Raji (cell line): ENCODE results near the gene LCORL.

ENCODE experiments used
- POLR2A ChIP-seq: IDR thresholded peaks from 2 replicates; pipeline ENCODE4 v1.6.1; 2011; ENCODE audit warnings: low read depth, low read length, control low read depth; ENCODE audit not compliant: insufficient read depth

The LCORL gene

GRCh38 chr4:18033111-18034085 lies 11.8 kb upstream of the LCORL start:
- no peak for TF ChIP-seq POLR2A

- TF ChIP-seq POLR2A, result no peak
Observed at GRCh38 chr4:18025288-18025687, 3.7 kb upstream of the LCORL start.

- TF ChIP-seq POLR2A, result no peak
Observed at GRCh38 chr4:18022572-18023050, 1.1 kb upstream of the LCORL start.

GRCh38 chr4:18021470-18021719 lies 160 bp downstream of the LCORL start:
- TF ChIP-seq POLR2A, result no peak

GRCh38 chr4:18020671-18021469 lies 685 bp downstream of the LCORL start:
- 0 out of 2 replicates have a peak, but pooled peaks have one; percentile 7 for TF ChIP-seq POLR2A

- no peak for TF ChIP-seq POLR2A
Observed at GRCh38 chr4:18020145-18020670, 1.3 kb downstream of the LCORL start.

GRCh38 chr4:18014269-18014668 lies 7.3 kb downstream of the LCORL start:
- no peak for TF ChIP-seq POLR2A

- no peak for TF ChIP-seq POLR2A
Observed at GRCh38 chr4:18012807-18013462, 8.6 kb downstream of the LCORL start.

GRCh38 chr4:18012134-18012806 lies 9.3 kb downstream of the LCORL start:
- no peak for TF ChIP-seq POLR2A

GRCh38 chr4:18007625-18008024 lies 13.9 kb downstream of the LCORL start:
- no peak for TF ChIP-seq POLR2A

GRCh38 chr4:17997129-17997528 lies 24.4 kb downstream of the LCORL start:
- no peak for TF ChIP-seq POLR2A

- TF ChIP-seq POLR2A, result no peak
Observed at GRCh38 chr4:17995165-17995564, 26.4 kb downstream of the LCORL start.

GRCh38 chr4:17985832-17986231 lies 35.7 kb downstream of the LCORL start:
- no peak for TF ChIP-seq POLR2A

GRCh38 chr4:17981063-17981462 lies 40.5 kb downstream of the LCORL start:
- TF ChIP-seq POLR2A, result no peak

GRCh38 chr4:17968721-17969120 lies 52.8 kb downstream of the LCORL start:
- TF ChIP-seq POLR2A, result no peak
